Suprapubic skin (tissue), 4 donors: ENCODE results near the gene COL6A1.

Experiments
- CTCF ChIP-seq, 2 donors: fragments of 200-600 bp in 1 of 2; fragments of 450-650 bp in 1 of 2; sonication (generic) in 1 of 2; IDR thresholded peaks; one replicate each; pipeline ENCODE4 v1.5.1; 2016 to 2019; ENCODE audit warnings: antibody characterized with exemption in 2 of 2, mild to moderate bottlenecking in 1 of 2, moderate library complexity in 1 of 2
- POLR2A ChIP-seq, 2 donors: fragments of 450-650 bp; IDR thresholded peaks; one replicate each; pipeline ENCODE4 v1.6.1; 2017; ENCODE audit warnings: antibody characterized with exemption in 2 of 2, mild to moderate bottlenecking in 2 of 2, moderate library complexity in 2 of 2
- POLR2AphosphoS5 ChIP-seq, 3 donors: sonication (generic); formaldehyde crosslinking; IDR thresholded peaks; one replicate each; pipeline ENCODE4 v1.6.1; 2017; ENCODE audit warnings: antibody characterized with exemption in 3 of 3

- TF ChIP-seq POLR2A (IDR thresholded peaks at IDR 0.05): no peak
- no peak for TF ChIP-seq CTCF (IDR thresholded peaks at IDR 0.05)
- no peak for TF ChIP-seq POLR2AphosphoS5 (IDR thresholded peaks at IDR 0.05)
Observed at GRCh38 chr21:46017148-46017547, 35.6 kb downstream of the COL6A1 start.
